Thoracic aorta (tissue), 2 donors: ENCODE measurements around the gene MCM3. TPM values are rescaled to one million over a fixed set of nuclear protein-coding genes. Genes with fewer than 3 reads are reported as not detected.

ENCODE experiments used
- ATAC-seq: fragments of 150-250 bp; one replicate; pipeline ENCODE4 v1.8.0; 2017; ENCODE audit warnings: low read depth; ENCODE audit not compliant: insufficient number of reproducible peaks, low FRiP score
- DNase-seq: peaks from one replicate; pipeline ENCODE4 v3.0.0-alpha.2; 2020; ENCODE audit warnings: low spot score
- H3K27ac ChIP-seq, 2 donors: fragments of 200-600 bp; sonication (generic); 1 replicate in 1 of 2; 2 replicates in 1 of 2; pipeline ENCODE4 v1.5.1; 2016; ENCODE audit warnings: mild to moderate bottlenecking in 2 of 2, moderate library complexity in 2 of 2
- H3K27me3 ChIP-seq: fragments of 200-600 bp; sonication (generic); replicated peaks from 2 replicates; pipeline ENCODE4 v1.6.0; 2016; ENCODE audit warnings: mild to moderate bottlenecking; ENCODE audit not compliant: insufficient read depth
- H3K36me3 ChIP-seq: fragments of 200-600 bp; sonication (generic); one replicate; pipeline ENCODE4 v1.5.1; 2016
- H3K4me1 ChIP-seq, 2 donors: fragments of 200-600 bp; sonication (generic); 1 replicate in 1 of 2; 2 replicates in 1 of 2; pipeline versions ENCODE4 v1.5.1 to v1.6.0; 2016; ENCODE audit warnings: low read depth in 2 of 2, mild to moderate bottlenecking in 1 of 2; ENCODE audit not compliant: control insufficient read depth in 1 of 2
- H3K4me3 ChIP-seq: fragments of 200-600 bp; sonication (generic); 2 replicates; pipeline ENCODE4 v1.5.1; 2016; ENCODE audit warnings: mild to moderate bottlenecking
- H3K9me3 ChIP-seq: fragments of 200-600 bp; sonication (generic); 2 replicates; pipeline ENCODE4 v1.5.1; 2016
- CTCF ChIP-seq: fragments of 200-600 bp; sonication (generic); IDR thresholded peaks from one replicate; pipeline ENCODE4 v1.5.1; 2019; ENCODE audit warnings: antibody characterized with exemption
- total RNA-seq, 2 donors: library from RNA; depleted of rRNA; stranded (reverse); fragments of >200 nt; gene quantifications; one replicate each; pipeline versions ENCODE4 v1.1.0 to v1.2.3, GENCODE V29; 2016

MCM3 gene
- total RNA-seq, 2 donors from 2014 or later = 24.0 to 30.8 TPM

GRCh38 chr6:52301326-52301725, 16.8 kb upstream of the MCM3 start:
- DNase-seq (no peak), ATAC-seq (no peak)
- Histone ChIP-seq H3K27me3 (no peaks in the 10 kb centered on the region), H3K9me3 (no peaks in the 10 kb centered on the region), H3K27ac (no peak overlapping the region), H3K4me1 (peaks cover 11 to 14% of the 10 kb centered on the region in 2 donors), H3K36me3 (no peaks in the 10 kb centered on the region), H3K4me3 (no peak overlapping the region)
- TF ChIP-seq CTCF = no peak

DNA sequence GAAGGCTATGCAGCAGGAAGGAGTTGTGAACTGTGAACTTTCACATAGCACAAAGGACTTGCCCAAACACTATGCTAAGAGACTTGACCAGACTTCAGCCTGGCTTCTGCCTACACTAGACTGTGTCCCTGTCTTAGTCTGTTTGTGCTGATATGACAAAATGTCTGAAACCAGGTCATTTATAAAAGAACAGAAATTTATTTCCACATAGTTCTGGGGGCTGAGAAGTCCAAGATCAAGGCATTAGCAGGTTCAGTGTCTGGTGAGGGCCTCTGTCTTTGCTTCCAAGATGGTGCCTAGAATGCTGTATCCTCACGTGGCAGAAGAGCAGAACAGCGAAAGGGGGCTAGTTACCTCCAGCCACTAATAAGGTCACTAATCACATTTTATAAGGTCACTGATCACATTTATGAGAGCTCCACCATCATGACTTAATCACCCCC, 16.0 kb upstream of the MCM3 start:
- DNase-seq (no peak), ATAC-seq (no peak)
- Histone ChIP-seq H3K36me3 (no peaks in the 10 kb centered on the region), H3K27ac (no peak overlapping the region), H3K4me1 (peaks cover 11% of the 10 kb centered on the region in 2 donors), H3K9me3 (no peaks in the 10 kb centered on the region), H3K27me3 (no peaks in the 10 kb centered on the region), H3K4me3 (no peak overlapping the region)
- no peak for TF ChIP-seq CTCF

- Histone ChIP-seq H3K27ac (no peak overlapping the region), H3K9me3 (no peaks in the 10 kb centered on the region), H3K4me1 (peaks cover 2 to 4% of the 10 kb centered on the region in 2 donors), H3K27me3 (no peaks in the 10 kb centered on the region), H3K4me3 (no peak overlapping the region), H3K36me3 (no peaks in the 10 kb centered on the region)
- no peak for TF ChIP-seq CTCF
- DNase-seq = no peak
- ATAC-seq = no peak
Observed at GRCh38 chr6:52299653-52300052, 15.1 kb upstream of the MCM3 start.

DNA sequence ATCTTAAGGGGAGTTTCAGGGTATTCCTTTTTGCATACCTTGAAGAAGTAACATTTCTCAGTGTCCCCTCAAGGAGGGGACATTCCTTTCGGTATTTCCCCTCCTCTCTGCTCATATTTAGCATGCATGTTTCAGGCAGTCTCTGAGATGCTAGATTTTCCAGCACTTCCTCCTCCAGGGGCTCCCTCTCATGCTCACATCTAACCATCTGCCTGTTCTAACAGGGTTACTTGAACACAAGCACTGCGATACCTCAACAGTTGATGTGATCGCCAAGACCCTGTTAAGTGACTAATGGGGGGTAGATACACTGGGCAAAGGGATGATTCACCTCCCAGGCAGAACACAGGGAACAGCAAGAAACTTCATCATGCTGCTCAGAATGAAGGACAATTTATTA, 12.9 kb upstream of the MCM3 start:
- H3K27me3 ChIP-seq = no peaks in the 10 kb centered on the region
- no peaks in the 10 kb centered on the region for H3K36me3 ChIP-seq
- H3K27ac ChIP-seq = no peak overlapping the region
- no peak overlapping the region for H3K4me3 ChIP-seq
- TF ChIP-seq CTCF = no peak
- H3K9me3 ChIP-seq = no peaks in the 10 kb centered on the region
- no peak for DNase-seq
- no peak for ATAC-seq
- no peaks in the 10 kb centered on the region for H3K4me1 ChIP-seq

GRCh38 chr6:52293067-52293466, 8.5 kb upstream of the MCM3 start:
- no peak for TF ChIP-seq CTCF
- H3K4me1 ChIP-seq = no peaks in the 10 kb centered on the region
- no peaks in the 10 kb centered on the region for H3K9me3 ChIP-seq
- H3K36me3 ChIP-seq = no peaks in the 10 kb centered on the region
- no peak overlapping the region for H3K27ac ChIP-seq
- DNase-seq = no peak
- ATAC-seq = no peak
- H3K27me3 ChIP-seq = no peaks in the 10 kb centered on the region
- no peak overlapping the region for H3K4me3 ChIP-seq
